ENCODE measurements around the gene FAM241B.

The FAM241B gene

GRCh38 chr10:69657430-69657829 is 27.4 kb downstream of the FAM241B start:
- H3K27ac ChIP-seq (ENCODE audit: low read depth, low read length), result no peak overlapping the region
- peaks cover 0 to 10% of the 10 kb centered on the region in 2 donors for H3K27me3 ChIP-seq (ENCODE audit: control insufficient read depth in 1 of 2, insufficient read depth in 2 of 2, low read length in 2 of 2)
- no peaks in the 10 kb centered on the region for H3K9me3 ChIP-seq (ENCODE audit: control insufficient read depth in 1 of 2, low read length in 2 of 2)

GRCh38 chr10:69657866-69658265 is 27.8 kb downstream of the FAM241B start:
- no peaks in the 10 kb centered on the region for H3K36me3 ChIP-seq (ENCODE audit: control insufficient read depth in 1 of 2, insufficient read depth in 2 of 2, low read length in 2 of 2)
- no peak overlapping the region for H3K9ac ChIP-seq (ENCODE audit: low read depth in 1 of 2, low read length in 2 of 2)
- H3K4me3 ChIP-seq (ENCODE audit: low read depth in 1 of 2, low read length in 2 of 2), result no peak overlapping the region
- no peaks in the 10 kb centered on the region for H3K9me3 ChIP-seq (ENCODE audit: control insufficient read depth in 1 of 2, low read length in 2 of 2)
- no peak overlapping the region for H3K27ac ChIP-seq (ENCODE audit: low read depth, low read length)
- no peaks in the 10 kb centered on the region for H3K4me1 ChIP-seq (ENCODE audit: control insufficient read depth in 1 of 2, insufficient read depth in 2 of 2, low read length in 2 of 2)
- peaks cover 0 to 10% of the 10 kb centered on the region in 2 donors for H3K27me3 ChIP-seq (ENCODE audit: control insufficient read depth in 1 of 2, insufficient read depth in 2 of 2, low read length in 2 of 2)

More at GRCh38 chr10:69657430-69657829, 27.4 kb downstream of the FAM241B start:
- H3K4me3 ChIP-seq (ENCODE audit: low read depth in 1 of 2, low read length in 2 of 2), result no peak overlapping the region
- no peaks in the 10 kb centered on the region for H3K4me1 ChIP-seq (ENCODE audit: control insufficient read depth in 1 of 2, insufficient read depth in 2 of 2, low read length in 2 of 2)
- no peaks in the 10 kb centered on the region for H3K36me3 ChIP-seq (ENCODE audit: control insufficient read depth in 1 of 2, insufficient read depth in 2 of 2, low read length in 2 of 2)
- H3K9ac ChIP-seq (ENCODE audit: low read depth in 1 of 2, low read length in 2 of 2), result no peak overlapping the region

DNA sequence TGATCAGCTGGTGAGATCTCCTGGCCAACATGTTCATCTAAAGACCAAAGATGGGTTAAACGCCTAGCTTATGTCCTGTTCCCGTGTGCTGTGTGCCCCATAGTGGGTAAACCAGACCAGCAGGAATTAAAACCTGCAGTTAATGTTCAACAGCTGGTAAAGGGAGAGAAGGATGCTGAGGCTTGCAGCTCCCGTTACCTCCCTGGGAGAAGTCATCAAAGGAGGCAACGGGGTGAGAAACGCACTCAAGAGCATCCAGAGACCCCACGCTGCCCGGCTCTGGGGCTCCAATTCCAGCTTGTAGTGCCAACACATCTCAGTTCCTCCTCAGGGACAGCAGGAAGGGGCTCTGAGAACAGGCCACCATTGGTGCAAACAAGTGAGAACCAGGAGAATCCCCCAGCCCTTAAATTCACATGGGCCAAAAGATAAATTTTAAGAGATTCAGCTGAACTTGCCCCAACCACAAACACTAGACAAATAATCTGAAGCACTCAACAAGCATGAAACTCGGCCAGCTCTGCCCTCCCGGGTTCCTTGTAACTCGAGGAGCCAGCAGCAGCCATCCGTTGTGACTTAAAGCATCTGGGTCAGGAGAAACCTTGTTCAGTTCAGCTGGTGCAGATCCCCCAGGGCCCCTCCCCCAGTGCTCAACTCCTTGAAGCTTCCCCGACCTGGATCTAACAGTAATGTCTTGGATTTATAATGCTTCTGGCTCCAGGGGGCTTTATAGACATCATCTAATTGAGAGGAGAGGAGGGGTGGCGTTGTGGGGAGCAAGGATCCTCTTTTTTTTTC is 29.4 kb downstream of the FAM241B start:
- Histone ChIP-seq H3K4me3 (ENCODE audit: low read depth in 1 of 2, low read length in 2 of 2) (no peak overlapping the region), H3K27me3 (ENCODE audit: control insufficient read depth in 1 of 2, insufficient read depth in 2 of 2, low read length in 2 of 2) (peaks cover 0 to 10% of the 10 kb centered on the region in 2 donors), H3K9ac (ENCODE audit: low read depth in 1 of 2, low read length in 2 of 2) (no peak overlapping the region), H3K27ac (ENCODE audit: low read depth, low read length) (no peak overlapping the region), H3K4me1 (ENCODE audit: control insufficient read depth in 1 of 2, insufficient read depth in 2 of 2, low read length in 2 of 2) (no peaks in the 10 kb centered on the region), H3K9me3 (ENCODE audit: control insufficient read depth in 1 of 2, low read length in 2 of 2) (no peaks in the 10 kb centered on the region), H3K36me3 (ENCODE audit: control insufficient read depth in 1 of 2, insufficient read depth in 2 of 2, low read length in 2 of 2) (no peaks in the 10 kb centered on the region)

GRCh38 chr10:69660296-69660695 is 30.2 kb downstream of the FAM241B start:
- H3K4me1 ChIP-seq (ENCODE audit: control insufficient read depth in 1 of 2, insufficient read depth in 2 of 2, low read length in 2 of 2), result peaks cover 0 to 1% of the 10 kb centered on the region in 2 donors
- H3K36me3 ChIP-seq (ENCODE audit: control insufficient read depth in 1 of 2, insufficient read depth in 2 of 2, low read length in 2 of 2), result no peaks in the 10 kb centered on the region
- H3K9me3 ChIP-seq (ENCODE audit: control insufficient read depth in 1 of 2, low read length in 2 of 2), result no peaks in the 10 kb centered on the region
- no peak overlapping the region for H3K9ac ChIP-seq (ENCODE audit: low read depth in 1 of 2, low read length in 2 of 2)
- peaks cover 0 to 10% of the 10 kb centered on the region in 2 donors for H3K27me3 ChIP-seq (ENCODE audit: control insufficient read depth in 1 of 2, insufficient read depth in 2 of 2, low read length in 2 of 2)
- H3K4me3 ChIP-seq (ENCODE audit: low read depth in 1 of 2, low read length in 2 of 2), result no peak overlapping the region
- H3K27ac ChIP-seq (ENCODE audit: low read depth, low read length), result no peak overlapping the region

GRCh38 chr10:69661414-69662172 is 31.5 kb downstream of the FAM241B start:
- Histone ChIP-seq H3K4me1 (ENCODE audit: control insufficient read depth in 1 of 2, insufficient read depth in 2 of 2, low read length in 2 of 2) (peaks cover 11 to 14% of the 10 kb centered on the region in 2 donors), H3K4me3 (ENCODE audit: low read depth in 1 of 2, low read length in 2 of 2) (no peak overlapping the region), H3K27me3 (ENCODE audit: control insufficient read depth in 1 of 2, insufficient read depth in 2 of 2, low read length in 2 of 2) (peaks cover 0 to 9% of the 10 kb centered on the region in 2 donors), H3K9me3 (ENCODE audit: control insufficient read depth in 1 of 2, low read length in 2 of 2) (no peaks in the 10 kb centered on the region), H3K9ac (ENCODE audit: low read depth in 1 of 2, low read length in 2 of 2) (no peak overlapping the region), H3K27ac (ENCODE audit: low read depth, low read length) (no peak overlapping the region), H3K36me3 (ENCODE audit: control insufficient read depth in 1 of 2, insufficient read depth in 2 of 2, low read length in 2 of 2) (no peaks in the 10 kb centered on the region)

DNA sequence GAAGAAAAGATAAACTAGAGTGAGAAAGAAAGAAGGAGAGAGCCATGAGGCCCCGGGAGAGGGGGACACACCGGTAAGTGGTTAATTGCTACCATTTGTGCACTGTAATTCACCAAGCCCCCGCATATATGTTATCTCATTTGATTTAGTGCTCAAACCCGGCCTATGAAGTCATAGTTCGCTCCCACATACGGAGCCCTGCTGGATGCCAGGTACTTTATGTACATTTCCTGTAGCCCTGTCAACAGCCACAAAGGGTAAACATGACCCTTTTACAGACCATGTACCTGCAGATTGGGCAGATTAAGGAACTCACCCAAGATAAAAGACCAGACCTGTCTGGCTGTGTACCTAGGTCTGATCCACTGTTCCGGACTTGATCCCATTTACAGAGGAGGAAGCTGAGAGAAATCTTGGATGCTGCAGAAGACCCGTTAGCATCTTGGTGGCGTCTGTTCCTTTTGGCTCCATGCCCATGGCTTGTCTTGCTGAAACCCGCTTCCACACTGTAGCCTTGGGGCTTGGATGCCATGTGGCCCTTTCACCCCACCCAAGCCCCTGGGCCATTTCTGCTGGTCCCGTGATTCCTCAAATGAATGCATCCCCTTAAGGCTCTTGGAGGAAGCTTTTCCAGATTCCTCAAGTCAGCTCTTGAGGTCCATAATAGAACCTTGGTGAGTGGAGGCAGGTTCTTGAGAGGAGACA is 32.3 kb downstream of the FAM241B start:
- no peak overlapping the region for H3K27ac ChIP-seq (ENCODE audit: low read depth, low read length)
- no peak overlapping the region for H3K9ac ChIP-seq (ENCODE audit: low read depth in 1 of 2, low read length in 2 of 2)
- no peaks in the 10 kb centered on the region for H3K36me3 ChIP-seq (ENCODE audit: control insufficient read depth in 1 of 2, insufficient read depth in 2 of 2, low read length in 2 of 2)
- no peaks in the 10 kb centered on the region for H3K9me3 ChIP-seq (ENCODE audit: control insufficient read depth in 1 of 2, low read length in 2 of 2)
- H3K4me3 ChIP-seq (ENCODE audit: low read depth in 1 of 2, low read length in 2 of 2), result no peak overlapping the region
- peaks cover 11 to 14% of the 10 kb centered on the region in 2 donors for H3K4me1 ChIP-seq (ENCODE audit: control insufficient read depth in 1 of 2, insufficient read depth in 2 of 2, low read length in 2 of 2)
- H3K27me3 ChIP-seq (ENCODE audit: control insufficient read depth in 1 of 2, insufficient read depth in 2 of 2, low read length in 2 of 2), result peaks cover 0 to 6% of the 10 kb centered on the region in 2 donors

DNA sequence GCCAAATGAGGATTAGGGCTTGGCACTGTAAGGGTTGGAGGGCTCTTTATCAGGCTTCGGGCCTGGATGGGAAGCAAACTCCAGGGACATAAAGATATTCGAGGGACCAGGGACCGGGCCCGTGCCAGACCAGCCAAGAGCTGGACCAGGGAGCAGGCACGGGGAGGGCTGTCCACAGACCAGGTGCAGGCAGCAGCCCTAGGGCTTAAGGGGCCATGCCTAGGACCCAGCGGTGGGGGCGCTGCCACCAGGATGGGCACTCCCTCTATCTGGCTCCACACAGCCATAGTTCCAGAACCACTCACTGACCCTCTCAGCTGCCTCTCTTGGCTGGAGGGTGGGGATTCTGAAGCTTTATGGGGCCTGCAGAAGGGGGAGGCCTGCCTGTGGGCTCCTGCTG is 32.9 kb downstream of the FAM241B start:
- Histone ChIP-seq H3K9me3 (ENCODE audit: control insufficient read depth in 1 of 2, low read length in 2 of 2) (no peaks in the 10 kb centered on the region), H3K4me3 (ENCODE audit: low read depth in 1 of 2, low read length in 2 of 2) (no peak overlapping the region), H3K27ac (ENCODE audit: low read depth, low read length) (no peak overlapping the region), H3K27me3 (ENCODE audit: control insufficient read depth in 1 of 2, insufficient read depth in 2 of 2, low read length in 2 of 2) (peaks cover 0 to 3% of the 10 kb centered on the region in 2 donors), H3K4me1 (ENCODE audit: control insufficient read depth in 1 of 2, insufficient read depth in 2 of 2, low read length in 2 of 2) (peaks cover 11 to 14% of the 10 kb centered on the region in 2 donors), H3K9ac (ENCODE audit: low read depth in 1 of 2, low read length in 2 of 2) (no peak overlapping the region), H3K36me3 (ENCODE audit: control insufficient read depth in 1 of 2, insufficient read depth in 2 of 2, low read length in 2 of 2) (no peaks in the 10 kb centered on the region)

DNA sequence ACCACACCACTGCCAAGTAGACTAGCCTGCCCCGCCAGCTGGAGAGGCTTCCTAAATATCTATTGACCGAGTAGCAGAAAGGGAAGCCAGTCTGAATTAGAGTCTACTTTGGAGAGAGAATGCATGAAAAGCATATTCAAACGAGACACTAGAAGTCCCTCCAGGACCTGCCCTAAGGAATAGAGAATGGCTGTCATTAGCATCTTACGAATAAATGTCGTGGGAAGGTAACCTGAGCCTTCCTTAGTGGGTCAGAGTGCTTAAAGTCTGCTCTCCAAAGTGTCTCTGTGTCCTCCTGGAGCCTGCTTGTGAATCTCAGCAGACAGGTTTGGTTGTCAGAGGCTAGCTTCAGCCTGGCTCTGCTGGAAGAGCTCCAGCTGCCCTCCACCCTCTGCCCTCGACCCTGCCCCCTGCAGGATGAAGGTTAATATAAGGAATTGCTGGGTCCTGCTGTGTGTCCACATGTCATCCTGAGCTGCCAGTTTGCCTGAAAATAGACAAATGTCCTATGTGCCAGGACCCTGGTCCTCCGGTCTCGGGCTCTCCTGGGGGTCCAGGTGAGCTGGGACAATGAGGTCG is 33.4 kb downstream of the FAM241B start:
- Histone ChIP-seq H3K9me3 (ENCODE audit: control insufficient read depth in 1 of 2, low read length in 2 of 2) (no peaks in the 10 kb centered on the region), H3K4me1 (ENCODE audit: control insufficient read depth in 1 of 2, insufficient read depth in 2 of 2, low read length in 2 of 2) (peaks cover 11 to 14% of the 10 kb centered on the region in 2 donors), H3K27ac (ENCODE audit: low read depth, low read length) (no peak overlapping the region), H3K4me3 (ENCODE audit: low read depth in 1 of 2, low read length in 2 of 2) (no peak overlapping the region), H3K9ac (ENCODE audit: low read depth in 1 of 2, low read length in 2 of 2) (no peak overlapping the region), H3K27me3 (ENCODE audit: control insufficient read depth in 1 of 2, insufficient read depth in 2 of 2, low read length in 2 of 2) (no peaks in the 10 kb centered on the region), H3K36me3 (ENCODE audit: control insufficient read depth in 1 of 2, insufficient read depth in 2 of 2, low read length in 2 of 2) (no peaks in the 10 kb centered on the region)

- Histone ChIP-seq H3K9me3 (ENCODE audit: control insufficient read depth in 1 of 2, low read length in 2 of 2) (no peaks in the 10 kb centered on the region), H3K27me3 (ENCODE audit: control insufficient read depth in 1 of 2, insufficient read depth in 2 of 2, low read length in 2 of 2) (peaks cover 0 to 3% of the 10 kb centered on the region in 2 donors)
Observed at GRCh38 chr10:69665474-69666320, 35.6 kb downstream of the FAM241B start.

More at GRCh38 chr10:69665474-69666320, 35.6 kb downstream of the FAM241B start:
- Histone ChIP-seq H3K4me3 (ENCODE audit: low read depth in 1 of 2, low read length in 2 of 2) (no peak overlapping the region), H3K4me1 (ENCODE audit: control insufficient read depth in 1 of 2, insufficient read depth in 2 of 2, low read length in 2 of 2) (peaks cover 11 to 14% of the 10 kb centered on the region in 2 donors), H3K9ac (ENCODE audit: low read depth in 1 of 2, low read length in 2 of 2) (no peak overlapping the region), H3K36me3 (ENCODE audit: control insufficient read depth in 1 of 2, insufficient read depth in 2 of 2, low read length in 2 of 2) (no peaks in the 10 kb centered on the region), H3K27ac (ENCODE audit: low read depth, low read length) (no peak overlapping the region)
